ENCODE measurements around the gene MRFAP1.

DNA sequence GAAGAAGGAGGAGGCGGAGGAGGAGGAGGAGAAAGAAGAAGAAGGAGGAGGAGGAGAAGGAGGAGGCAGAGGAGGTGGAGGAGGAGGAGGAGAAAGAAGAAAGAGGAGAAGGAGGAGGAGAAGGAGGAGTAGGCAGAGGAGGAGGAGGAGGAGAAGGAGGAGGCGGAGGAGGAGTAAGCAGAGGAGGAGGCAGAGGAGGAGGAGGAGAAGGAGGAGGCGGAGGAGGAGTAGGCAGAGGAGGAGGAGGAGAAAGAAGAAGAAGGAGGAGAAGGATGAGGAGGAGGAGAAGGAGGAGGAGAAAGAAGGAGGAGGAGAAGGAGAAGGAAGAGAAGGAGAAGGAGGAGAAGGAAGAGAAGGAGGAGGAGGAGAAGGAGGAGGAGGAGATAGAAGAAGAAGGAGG, 19.9 kb downstream of the MRFAP1 start:
- TF ChIP-seq, protein P1, sequence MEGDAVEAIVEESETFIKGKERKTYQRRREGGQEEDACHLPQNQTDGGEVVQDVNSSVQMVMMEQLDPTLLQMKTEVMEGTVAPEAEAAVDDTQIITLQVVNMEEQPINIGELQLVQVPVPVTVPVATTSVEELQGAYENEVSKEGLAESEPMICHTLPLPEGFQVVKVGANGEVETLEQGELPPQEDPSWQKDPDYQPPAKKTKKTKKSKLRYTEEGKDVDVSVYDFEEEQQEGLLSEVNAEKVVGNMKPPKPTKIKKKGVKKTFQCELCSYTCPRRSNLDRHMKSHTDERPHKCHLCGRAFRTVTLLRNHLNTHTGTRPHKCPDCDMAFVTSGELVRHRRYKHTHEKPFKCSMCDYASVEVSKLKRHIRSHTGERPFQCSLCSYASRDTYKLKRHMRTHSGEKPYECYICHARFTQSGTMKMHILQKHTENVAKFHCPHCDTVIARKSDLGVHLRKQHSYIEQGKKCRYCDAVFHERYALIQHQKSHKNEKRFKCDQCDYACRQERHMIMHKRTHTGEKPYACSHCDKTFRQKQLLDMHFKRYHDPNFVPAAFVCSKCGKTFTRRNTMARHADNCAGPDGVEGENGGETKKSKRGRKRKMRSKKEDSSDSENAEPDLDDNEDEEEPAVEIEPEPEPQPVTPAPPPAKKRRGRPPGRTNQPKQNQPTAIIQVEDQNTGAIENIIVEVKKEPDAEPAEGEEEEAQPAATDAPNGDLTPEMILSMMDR (IDR thresholded peaks at IDR 0.05): no peak
- no peak for TF ChIP-seq POLR2A (IDR thresholded peaks at IDR 0.05)
